Gastroesophageal sphincter (tissue), 3 donors: ENCODE measurements around the gene SLC2A13.
"Not testable (repeated sequence)": the region's sequence is repeated elsewhere in the genome, so short reads cannot be mapped to it uniquely, and the experiment has no call there.

Experiments used
- CTCF ChIP-seq, 4 experiments: fragments of 200-600 bp in 2 of 4; fragments of 450-650 bp in 2 of 4; sonication (generic) in 1 of 4; IDR thresholded peaks; one replicate each; pipeline ENCODE4 v1.5.1; 2017 to 2019; ENCODE audit warnings: antibody characterized with exemption in 4 of 4, mild to moderate bottlenecking in 2 of 4, moderate library complexity in 2 of 4
- EP300 ChIP-seq: sonication (generic); formaldehyde crosslinking; IDR thresholded peaks from one replicate; pipeline ENCODE4 v1.6.1; 2017; ENCODE audit warnings: antibody characterized with exemption, mild to moderate bottlenecking
- POLR2A ChIP-seq, 2 donors: fragments of 450-650 bp; IDR thresholded peaks; one replicate each; pipeline ENCODE4 v1.6.1; 2017; ENCODE audit warnings: antibody characterized with exemption in 2 of 2, mild to moderate bottlenecking in 2 of 2, moderate library complexity in 1 of 2

DNA sequence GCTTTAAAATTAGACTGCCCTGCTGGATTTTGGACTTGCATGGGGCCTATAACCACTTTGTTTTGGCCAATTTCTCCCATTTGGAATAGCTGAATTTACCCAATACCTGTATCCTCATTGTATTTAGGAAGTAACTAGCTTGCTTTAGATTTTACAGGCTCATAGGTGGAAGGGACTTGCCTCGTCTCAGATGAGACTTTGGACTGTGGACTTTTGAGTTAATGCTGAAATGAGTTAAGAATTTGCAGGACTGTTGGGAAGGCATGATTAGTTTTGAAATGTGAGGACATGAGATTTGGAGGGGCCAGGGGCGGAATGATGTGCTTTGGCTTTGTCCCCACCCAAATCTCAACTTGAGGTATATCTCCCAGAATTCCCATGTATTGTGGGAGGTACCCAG is 320.1 kb downstream of the SLC2A13 start:
- not testable (repeated sequence) for TF ChIP-seq POLR2A (IDR thresholded peaks at IDR 0.05); CTCF (IDR thresholded peaks at IDR 0.05); EP300
